ENCODE data around the gene TCF7L1. TPM values are rescaled to one million over a fixed set of nuclear protein-coding genes. Genes with fewer than 3 reads are reported as not detected.
"Not testable (repeated sequence)": the region's sequence is repeated elsewhere in the genome, so short reads cannot be mapped to it uniquely, and the experiment has no call there.

Gene TCF7L1
- total RNA-seq, 1 donor from 2014 or later, result 5.7 TPM

GRCh38 chr2:85312404-85312803 lies 179.2 kb downstream of the TCF7L1 start:
- DNase-seq (ENCODE audit: low spot score), result no peak
- ATAC-seq, result no peak

DNA sequence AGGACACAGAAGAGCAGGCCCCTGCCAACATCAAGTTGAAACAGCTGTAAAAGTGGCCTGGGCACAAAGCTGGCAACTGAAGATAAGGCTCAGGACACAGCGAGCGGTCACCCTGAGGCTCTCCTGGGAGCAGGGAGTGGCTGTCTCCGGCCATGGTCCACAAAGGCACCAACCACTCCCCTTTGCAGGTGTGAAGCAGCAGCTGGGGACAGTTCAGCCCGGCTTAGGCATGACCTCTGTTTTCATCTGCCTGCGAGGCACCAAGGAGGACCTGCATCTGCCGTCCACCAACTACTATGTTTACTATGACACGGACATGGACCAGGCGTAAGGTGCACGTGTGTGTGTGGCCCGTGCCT lies 181.7 kb downstream of the TCF7L1 start:
- ATAC-seq (peak; percentile 9), DNase-seq (ENCODE audit: low spot score) (no peak)

DNA sequence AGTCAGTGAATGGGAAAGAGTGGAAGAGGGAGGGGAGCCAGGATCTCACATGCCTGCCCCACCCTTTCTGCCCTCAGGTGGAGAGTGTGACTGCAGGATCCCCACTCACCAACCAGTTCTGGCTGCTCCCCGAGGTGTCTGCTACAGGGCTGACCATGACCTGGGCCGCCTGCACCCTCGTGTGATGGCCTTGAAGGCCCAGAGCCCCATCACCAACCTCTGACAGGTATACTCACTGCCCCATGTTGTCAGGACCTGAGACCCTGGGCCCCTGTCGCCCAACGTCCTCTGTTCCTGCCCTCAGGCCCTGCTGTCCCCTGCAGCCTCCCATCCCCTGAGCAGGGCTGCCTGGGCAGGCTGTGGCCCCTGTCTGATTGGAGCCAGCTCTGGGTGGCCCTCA lies 182.7 kb downstream of the TCF7L1 start:
- peak; percentile 7 for ATAC-seq
- DNase-seq (ENCODE audit: low spot score), result not testable (repeated sequence)

DNA sequence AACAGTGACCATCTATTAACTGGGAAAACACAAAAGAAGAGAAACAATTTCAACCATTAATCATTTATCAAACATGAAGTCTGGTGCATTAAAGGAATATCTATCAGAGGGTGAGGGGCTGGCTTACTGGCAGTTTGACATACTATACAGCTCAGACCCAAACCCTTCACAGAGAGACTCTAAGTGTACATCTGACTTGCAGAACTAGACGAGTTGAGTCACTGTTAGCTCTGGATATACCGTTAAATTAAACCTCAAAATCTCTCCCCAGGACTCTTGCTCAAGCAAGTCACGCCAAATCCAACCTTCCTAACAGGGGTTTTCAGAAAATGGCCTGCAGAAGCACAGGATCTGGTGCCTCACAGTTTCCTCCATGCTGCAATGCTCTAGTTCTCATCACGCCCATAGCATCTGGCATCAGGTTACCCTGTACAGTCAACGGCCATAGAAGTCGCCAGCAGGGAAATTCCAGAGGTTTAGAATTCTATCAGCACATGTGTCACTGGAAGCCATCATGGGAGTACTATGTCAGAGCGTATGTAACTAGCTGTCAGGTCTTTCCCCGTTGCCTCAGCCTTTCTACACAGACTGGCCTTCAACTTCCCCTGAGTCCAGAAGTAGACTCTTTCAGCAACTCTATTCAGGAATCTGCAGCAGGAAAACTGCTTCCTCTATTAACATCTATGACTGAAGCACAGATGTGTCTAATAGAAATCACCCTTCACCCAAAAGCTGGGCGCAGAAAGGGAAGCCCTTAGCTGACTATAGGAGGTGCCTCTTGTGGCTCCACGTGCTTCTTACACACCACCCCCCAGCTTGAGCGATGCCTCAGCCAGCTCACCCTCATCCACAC lies 185.3 kb downstream of the TCF7L1 start:
- DNase-seq (ENCODE audit: low spot score) (no peak), ATAC-seq (no peak)

GRCh38 chr2:85319796-85320195 lies 186.6 kb downstream of the TCF7L1 start:
- no peak for ATAC-seq

GRCh38 chr2:85323351-85323987 lies 190.3 kb downstream of the TCF7L1 start:
- DNase-seq (ENCODE audit: low spot score) (peak; percentile 68), ATAC-seq (peak; percentile 23)

More at GRCh38 chr2:85319796-85320195, 186.6 kb downstream of the TCF7L1 start:
- no peak for DNase-seq (ENCODE audit: low spot score)

- not testable (repeated sequence) for DNase-seq (ENCODE audit: low spot score)
- peak; percentile 0 for ATAC-seq
These were observed 190.8 kb downstream of the TCF7L1 start for GRCh38 chr2:85323988-85324367.

DNA sequence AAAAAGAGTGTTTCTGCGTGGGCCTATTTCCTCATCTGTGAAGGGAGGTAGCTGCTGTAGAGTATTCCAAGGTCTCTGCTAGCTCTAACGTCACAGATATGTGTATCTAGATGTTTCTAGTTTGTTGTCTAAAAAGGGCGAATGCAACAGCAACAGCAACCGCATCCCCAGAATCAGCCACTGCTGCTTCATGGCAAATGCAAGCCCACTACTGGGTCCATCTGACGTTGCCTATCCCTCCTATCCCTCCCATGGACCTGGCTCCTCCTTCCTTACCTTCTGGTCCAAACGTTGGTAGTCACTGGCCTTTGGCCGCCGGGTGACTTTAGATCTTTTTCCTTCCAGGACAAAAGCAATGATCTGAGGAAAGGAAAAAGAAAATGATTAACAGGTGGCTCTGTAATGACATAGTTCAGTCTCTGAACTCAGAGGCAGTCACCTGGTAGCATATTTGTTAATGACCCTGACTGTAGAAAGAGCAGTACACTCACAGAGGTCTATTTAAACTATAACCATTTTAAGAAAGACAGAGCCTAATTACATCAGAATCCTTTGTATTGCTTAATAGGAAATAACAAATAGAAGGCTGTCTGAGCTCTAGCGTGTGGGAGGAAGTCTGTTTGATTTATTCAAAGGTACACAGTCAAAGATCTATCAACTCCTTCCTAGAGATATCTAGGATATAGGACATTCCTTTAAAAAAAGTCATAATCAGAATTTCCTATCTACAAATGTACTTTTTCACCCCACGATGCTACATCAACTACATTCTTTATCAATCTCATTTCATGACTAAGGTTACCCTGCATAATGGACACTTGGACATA lies 191.7 kb downstream of the TCF7L1 start:
- ATAC-seq (peak; percentile 53), DNase-seq (ENCODE audit: low spot score) (peak; percentile 83)

DNA sequence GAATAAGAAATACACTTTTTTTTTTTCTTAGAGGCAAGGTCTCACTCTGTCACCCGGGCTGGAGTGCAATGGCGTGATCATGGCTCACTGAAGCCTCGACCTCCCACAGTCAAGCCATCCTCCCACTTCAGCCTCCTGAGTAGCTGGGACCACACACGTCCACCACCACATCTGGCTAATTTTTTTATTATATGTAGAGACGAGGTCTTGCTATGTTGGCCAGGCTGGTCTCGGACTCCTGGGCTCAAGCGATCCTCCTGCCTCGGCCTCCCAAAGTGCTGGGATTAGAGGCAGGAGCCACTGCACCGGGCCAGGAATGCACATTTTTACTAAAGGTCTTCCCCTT lies 192.2 kb downstream of the TCF7L1 start:
- DNase-seq (ENCODE audit: low spot score), result no peak

GRCh38 chr2:85326406-85327159 lies 193.4 kb downstream of the TCF7L1 start:
- peak; percentile 1 for ATAC-seq
- no peak for DNase-seq (ENCODE audit: low spot score)

More for the DNA sequence above, 192.2 kb downstream of the TCF7L1 start:
- ATAC-seq, result no peak

DNA sequence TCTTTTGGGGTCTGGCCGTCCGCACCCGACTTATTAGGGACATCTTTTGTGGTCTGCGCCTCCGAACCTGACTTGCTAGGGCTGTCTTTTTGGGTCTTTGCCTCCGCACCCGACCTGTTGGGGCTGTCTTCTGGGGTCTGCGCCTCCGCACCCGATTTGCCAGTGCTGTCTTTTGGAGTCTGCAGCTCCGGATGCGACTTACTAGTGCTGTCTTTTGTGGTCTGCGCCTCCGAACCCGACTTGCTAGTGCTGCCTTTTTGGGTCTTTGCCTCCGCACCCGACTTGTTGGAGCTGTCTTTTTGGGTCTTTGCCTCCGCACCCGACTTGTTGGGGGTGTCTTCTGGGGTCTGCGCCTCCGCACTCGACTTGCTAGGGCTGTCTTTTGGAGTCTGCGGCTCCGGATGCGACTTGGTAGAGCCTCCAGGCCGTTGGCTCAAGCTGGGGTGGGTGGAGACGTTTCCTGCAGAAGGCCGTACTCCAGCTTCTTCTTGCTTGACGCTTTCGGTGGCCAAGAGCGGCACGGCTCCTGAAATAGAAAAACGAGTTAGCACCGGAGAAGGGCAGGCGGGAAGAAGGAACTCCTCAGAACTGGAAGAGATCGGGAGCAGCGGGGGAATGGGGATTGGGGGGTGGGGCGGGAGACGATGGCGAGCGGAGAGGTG lies 194.1 kb downstream of the TCF7L1 start:
- ATAC-seq (peak; percentile 31), DNase-seq (ENCODE audit: low spot score) (peak; percentile 63)

- ATAC-seq, result peak; percentile 81
- peak; percentile 94 for DNase-seq (ENCODE audit: low spot score)
These were observed 194.8 kb downstream of the TCF7L1 start, which contains the start of gene TGOLN2 for GRCh38 chr2:85327822-85328617. Gene TGOLN2 (minus strand): TSS chr2:85327989. CDS start chr2:85327962, 27 bp downstream.

DNA sequence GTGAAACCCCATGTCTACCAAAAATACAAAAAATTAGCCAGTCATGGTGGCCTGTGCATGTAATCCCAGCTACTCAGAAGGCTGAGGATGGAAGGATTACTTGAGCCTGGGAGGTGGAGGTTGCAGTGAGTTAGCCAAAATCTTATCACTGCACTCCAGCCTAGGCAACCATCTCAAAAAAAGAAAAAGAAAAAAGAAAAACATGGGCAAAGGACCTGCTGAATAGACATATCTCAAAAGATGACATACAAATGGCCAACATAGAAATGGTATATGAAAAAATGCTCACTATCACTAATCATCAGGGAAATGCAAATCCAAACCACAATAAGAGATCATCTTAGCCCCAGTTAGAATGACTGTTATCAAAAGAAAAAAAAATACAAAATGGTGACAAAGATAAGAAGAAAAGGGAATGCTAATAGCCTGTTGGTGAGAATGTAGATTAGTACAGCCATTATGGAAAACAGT lies 196.0 kb downstream of the TCF7L1 start:
- no peak for DNase-seq (ENCODE audit: low spot score)

DNA sequence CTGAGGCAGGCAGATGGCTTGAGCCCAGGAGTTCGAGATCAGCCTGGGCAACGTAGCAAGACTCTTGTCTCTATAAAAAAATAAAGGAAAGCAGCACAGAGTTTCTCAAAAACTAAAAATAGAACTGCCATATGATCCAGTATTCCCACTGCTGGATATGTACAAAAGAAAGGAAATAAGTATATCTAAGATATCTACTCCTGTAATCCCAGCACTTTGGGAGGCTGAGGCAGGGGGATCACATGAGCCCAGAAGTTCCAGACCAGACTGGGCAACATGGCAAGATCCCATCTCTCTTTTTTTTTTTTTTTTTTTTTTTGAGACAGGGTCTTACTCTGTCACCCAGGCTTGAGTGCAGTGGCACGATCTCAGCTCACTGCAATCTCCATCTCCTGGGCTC lies 196.5 kb downstream of the TCF7L1 start:
- not testable (repeated sequence) for ATAC-seq; DNase-seq (ENCODE audit: low spot score)

More for the DNA sequence above, 196.0 kb downstream of the TCF7L1 start:
- no peak for ATAC-seq

DNA sequence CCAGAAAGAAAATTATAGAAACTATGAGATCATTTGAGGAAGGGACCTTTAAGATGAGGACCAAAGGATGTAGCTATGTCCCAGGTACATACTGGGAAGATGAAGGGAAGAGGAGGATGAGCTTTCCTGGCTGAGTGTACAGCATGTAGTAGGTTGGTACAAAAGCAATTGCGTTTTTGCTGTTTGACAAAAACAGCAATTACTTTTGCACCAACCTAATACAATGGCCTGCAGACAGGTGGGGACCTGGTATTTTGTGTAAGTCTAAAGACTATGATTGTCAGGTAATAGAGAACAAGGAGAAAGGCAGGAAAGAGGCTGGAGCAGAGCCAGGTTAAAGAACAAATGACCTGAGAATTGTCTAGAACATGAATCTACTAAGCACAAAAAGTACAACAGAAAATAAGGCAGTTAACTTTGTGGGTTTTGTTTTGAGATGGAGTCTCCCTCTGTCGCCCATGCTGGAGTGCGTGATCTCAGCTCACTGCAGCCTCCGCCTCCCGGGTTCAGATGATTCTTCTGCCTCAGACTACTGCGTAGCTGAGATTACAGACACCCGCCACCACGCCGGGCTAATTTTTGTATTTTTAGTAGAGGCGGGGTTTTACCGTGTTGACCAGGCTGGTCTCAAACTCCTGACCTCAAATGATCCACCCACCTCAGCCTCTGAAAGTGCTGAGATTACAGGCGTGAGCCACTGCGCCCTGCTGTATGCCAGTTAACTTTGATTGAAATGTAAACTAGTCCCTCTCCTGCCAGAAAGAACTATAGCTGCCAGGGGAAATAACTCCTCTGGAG lies 197.8 kb downstream of the TCF7L1 start:
- DNase-seq (ENCODE audit: low spot score) (no peak), ATAC-seq (no peak)

- DNase-seq (ENCODE audit: low spot score); ATAC-seq: not testable (repeated sequence)
These were observed 200.7 kb downstream of the TCF7L1 start for GRCh38 chr2:85333877-85334276.

DNA sequence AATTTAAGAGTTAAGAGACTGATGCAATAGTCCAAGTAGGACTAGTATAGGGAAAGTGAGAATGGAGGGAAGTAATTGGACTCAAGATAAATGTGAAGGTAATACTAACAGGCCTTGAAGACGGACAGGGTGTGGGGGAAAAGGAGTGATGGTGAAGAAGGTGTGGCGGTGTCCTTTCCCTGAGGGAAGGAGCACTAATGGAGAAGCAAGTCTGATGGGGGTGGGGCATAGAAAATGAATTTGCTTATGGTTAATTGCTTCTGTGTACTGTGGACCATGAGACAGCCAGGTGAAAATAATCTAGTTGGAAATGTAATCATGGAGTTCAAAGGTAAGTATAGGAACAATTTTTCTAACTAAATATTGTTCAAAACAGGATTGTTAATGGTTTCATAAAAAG lies 201.7 kb downstream of the TCF7L1 start:
- DNase-seq (ENCODE audit: low spot score) (no peak), ATAC-seq (no peak)
